ENCODE measurements around the gene CHEK2.

Gene CHEK2

GRCh38 chr22:28716686-28717085 is 24.9 kb downstream of the CHEK2 start:
- no peak overlapping the region for H3K27ac ChIP-seq (ENCODE audit: low read length)
- no peak overlapping the region for H3K4me3 ChIP-seq (ENCODE audit: low read length in 2 of 2)
- H3K9ac ChIP-seq (ENCODE audit: low read length in 2 of 2): no peak overlapping the region
- no peaks in the 10 kb centered on the region for H3K9me3 ChIP-seq (ENCODE audit: control insufficient read depth in 2 of 2, low read length in 2 of 2)
- no peaks in the 10 kb centered on the region for H3K4me1 ChIP-seq (ENCODE audit: control insufficient read depth, insufficient read depth, low read length)
- no peaks in the 10 kb centered on the region for H3K27me3 ChIP-seq (ENCODE audit: control insufficient read depth in 1 of 2, insufficient read depth in 2 of 2, low read length in 2 of 2)
- no peaks in the 10 kb centered on the region for H3K36me3 ChIP-seq (ENCODE audit: control insufficient read depth in 2 of 2, insufficient read depth in 2 of 2, low read length in 2 of 2)

- Histone ChIP-seq H3K27ac (ENCODE audit: low read length) (no peak overlapping the region), H3K9ac (ENCODE audit: low read length in 2 of 2) (no peak overlapping the region), H3K9me3 (ENCODE audit: control insufficient read depth in 2 of 2, low read length in 2 of 2) (no peaks in the 10 kb centered on the region), H3K36me3 (ENCODE audit: control insufficient read depth in 2 of 2, insufficient read depth in 2 of 2, low read length in 2 of 2) (no peaks in the 10 kb centered on the region), H3K4me3 (ENCODE audit: low read length in 2 of 2) (no peak overlapping the region), H3K27me3 (ENCODE audit: control insufficient read depth in 1 of 2, insufficient read depth in 2 of 2, low read length in 2 of 2) (no peaks in the 10 kb centered on the region), H3K4me1 (ENCODE audit: control insufficient read depth, insufficient read depth, low read length) (no peaks in the 10 kb centered on the region)
These were observed 26.0 kb downstream of the CHEK2 start for GRCh38 chr22:28715611-28716010.

- Histone ChIP-seq H3K27ac (ENCODE audit: low read length) (no peak overlapping the region), H3K36me3 (ENCODE audit: control insufficient read depth in 2 of 2, insufficient read depth in 2 of 2, low read length in 2 of 2) (no peaks in the 10 kb centered on the region), H3K4me3 (ENCODE audit: low read length in 2 of 2) (no peak overlapping the region), H3K4me1 (ENCODE audit: control insufficient read depth, insufficient read depth, low read length) (no peaks in the 10 kb centered on the region), H3K9me3 (ENCODE audit: control insufficient read depth in 2 of 2, low read length in 2 of 2) (no peaks in the 10 kb centered on the region), H3K9ac (ENCODE audit: low read length in 2 of 2) (no peak overlapping the region), H3K27me3 (ENCODE audit: control insufficient read depth in 1 of 2, insufficient read depth in 2 of 2, low read length in 2 of 2) (no peaks in the 10 kb centered on the region)
These were observed 27.5 kb downstream of the CHEK2 start for GRCh38 chr22:28714043-28714628.

GRCh38 chr22:28711820-28712777 is 29.5 kb downstream of the CHEK2 start:
- no peak overlapping the region for H3K4me3 ChIP-seq (ENCODE audit: low read length in 2 of 2)

DNA sequence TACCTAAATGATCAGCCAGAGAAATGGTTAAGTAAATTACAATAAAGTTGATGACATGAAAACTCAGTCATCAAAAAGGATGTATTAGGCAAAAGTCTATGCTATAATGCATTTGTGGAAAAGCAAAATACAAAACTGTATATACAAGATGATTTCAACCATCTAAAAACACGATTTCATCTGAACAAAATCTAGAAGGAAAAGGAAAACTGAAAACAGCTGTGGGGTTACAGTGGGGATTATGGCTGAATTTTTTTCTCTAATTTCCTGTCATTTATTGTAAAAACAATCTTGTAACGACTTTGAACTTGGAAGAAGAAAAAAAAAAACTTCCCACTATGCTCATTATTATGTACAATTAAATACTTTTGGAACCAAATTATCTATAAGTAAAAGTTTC is 30.3 kb downstream of the CHEK2 start:
- H3K27ac ChIP-seq (ENCODE audit: low read length): no peak overlapping the region
- no peaks in the 10 kb centered on the region for H3K9me3 ChIP-seq (ENCODE audit: control insufficient read depth in 2 of 2, low read length in 2 of 2)
- H3K4me1 ChIP-seq (ENCODE audit: control insufficient read depth, insufficient read depth, low read length): no peaks in the 10 kb centered on the region
- no peaks in the 10 kb centered on the region for H3K27me3 ChIP-seq (ENCODE audit: control insufficient read depth in 1 of 2, insufficient read depth in 2 of 2, low read length in 2 of 2)
- no peak overlapping the region for H3K9ac ChIP-seq (ENCODE audit: low read length in 2 of 2)
- no peaks in the 10 kb centered on the region for H3K36me3 ChIP-seq (ENCODE audit: control insufficient read depth in 2 of 2, insufficient read depth in 2 of 2, low read length in 2 of 2)
- no peak overlapping the region for H3K4me3 ChIP-seq (ENCODE audit: low read length in 2 of 2)

More at GRCh38 chr22:28711820-28712777, 29.5 kb downstream of the CHEK2 start:
- no peaks in the 10 kb centered on the region for H3K36me3 ChIP-seq (ENCODE audit: control insufficient read depth in 2 of 2, insufficient read depth in 2 of 2, low read length in 2 of 2)
- H3K9ac ChIP-seq (ENCODE audit: low read length in 2 of 2): peak overlapping the region in 1 of 2 donors; percentile 2
- H3K9me3 ChIP-seq (ENCODE audit: control insufficient read depth in 2 of 2, low read length in 2 of 2): no peaks in the 10 kb centered on the region
- H3K4me1 ChIP-seq (ENCODE audit: control insufficient read depth, insufficient read depth, low read length): no peaks in the 10 kb centered on the region
- H3K27me3 ChIP-seq (ENCODE audit: control insufficient read depth in 1 of 2, insufficient read depth in 2 of 2, low read length in 2 of 2): no peaks in the 10 kb centered on the region
- H3K27ac ChIP-seq (ENCODE audit: low read length): no peak overlapping the region

DNA sequence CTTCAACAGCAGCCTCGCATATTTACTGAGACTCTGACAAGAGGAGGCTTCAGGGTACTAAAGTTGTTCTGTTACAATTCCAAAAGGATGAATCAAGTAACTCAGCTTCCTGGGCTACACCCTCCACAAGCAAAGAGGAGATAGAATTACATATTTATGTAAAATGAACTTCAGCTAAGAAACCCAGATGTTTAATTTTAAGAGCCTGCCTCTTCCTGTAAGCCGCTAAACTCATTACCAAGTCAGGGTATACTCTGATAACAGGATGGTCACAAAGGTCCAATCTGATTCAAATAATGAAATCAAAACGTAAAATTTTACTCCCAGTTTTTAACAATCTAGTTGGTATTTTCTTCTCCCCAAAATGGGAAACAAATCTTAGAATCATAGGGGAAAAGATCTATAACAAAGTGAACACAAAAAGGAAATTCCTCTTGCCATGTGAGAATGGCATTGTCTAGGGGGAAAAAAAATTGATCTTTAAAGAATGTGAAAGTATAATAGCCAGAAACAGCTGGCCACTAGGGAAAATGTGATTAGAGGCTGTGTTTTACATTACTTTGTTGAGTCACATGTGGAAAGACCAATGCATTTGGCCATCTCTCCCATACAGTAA is 30.9 kb downstream of the CHEK2 start:
- Histone ChIP-seq H3K27ac (ENCODE audit: low read length) (no peak overlapping the region), H3K9me3 (ENCODE audit: control insufficient read depth in 2 of 2, low read length in 2 of 2) (no peaks in the 10 kb centered on the region), H3K4me3 (ENCODE audit: low read length in 2 of 2) (no peak overlapping the region), H3K27me3 (ENCODE audit: control insufficient read depth in 1 of 2, insufficient read depth in 2 of 2, low read length in 2 of 2) (no peaks in the 10 kb centered on the region), H3K4me1 (ENCODE audit: control insufficient read depth, insufficient read depth, low read length) (no peaks in the 10 kb centered on the region), H3K36me3 (ENCODE audit: control insufficient read depth in 2 of 2, insufficient read depth in 2 of 2, low read length in 2 of 2) (no peaks in the 10 kb centered on the region), H3K9ac (ENCODE audit: low read length in 2 of 2) (peak overlapping the region in 1 of 2 donors; percentile 20)

DNA sequence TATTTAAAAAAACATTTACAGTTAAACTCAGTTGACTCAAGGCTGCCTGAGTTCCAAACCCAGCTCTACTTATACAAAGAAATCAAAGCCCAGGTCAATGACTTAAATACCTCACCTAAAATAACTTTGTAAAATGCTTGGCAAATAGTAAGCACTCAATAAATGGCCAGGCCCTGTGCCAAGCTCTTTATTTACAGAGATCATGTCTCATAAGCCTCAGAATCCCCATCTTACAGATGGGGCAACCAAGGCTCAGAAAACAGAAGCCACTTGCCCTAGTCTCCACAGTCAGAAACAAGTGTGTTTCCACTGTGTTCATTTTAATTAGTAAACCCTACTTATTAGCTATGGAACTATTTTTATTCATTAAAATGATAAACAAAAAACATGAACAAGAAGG is 31.5 kb downstream of the CHEK2 start:
- H3K4me3 ChIP-seq (ENCODE audit: low read length in 2 of 2): no peak overlapping the region
- no peaks in the 10 kb centered on the region for H3K9me3 ChIP-seq (ENCODE audit: control insufficient read depth in 2 of 2, low read length in 2 of 2)
- H3K27me3 ChIP-seq (ENCODE audit: control insufficient read depth in 1 of 2, insufficient read depth in 2 of 2, low read length in 2 of 2): no peaks in the 10 kb centered on the region
- no peak overlapping the region for H3K9ac ChIP-seq (ENCODE audit: low read length in 2 of 2)
- H3K36me3 ChIP-seq (ENCODE audit: control insufficient read depth in 2 of 2, insufficient read depth in 2 of 2, low read length in 2 of 2): no peaks in the 10 kb centered on the region
- no peak overlapping the region for H3K27ac ChIP-seq (ENCODE audit: low read length)
- no peaks in the 10 kb centered on the region for H3K4me1 ChIP-seq (ENCODE audit: control insufficient read depth, insufficient read depth, low read length)

DNA sequence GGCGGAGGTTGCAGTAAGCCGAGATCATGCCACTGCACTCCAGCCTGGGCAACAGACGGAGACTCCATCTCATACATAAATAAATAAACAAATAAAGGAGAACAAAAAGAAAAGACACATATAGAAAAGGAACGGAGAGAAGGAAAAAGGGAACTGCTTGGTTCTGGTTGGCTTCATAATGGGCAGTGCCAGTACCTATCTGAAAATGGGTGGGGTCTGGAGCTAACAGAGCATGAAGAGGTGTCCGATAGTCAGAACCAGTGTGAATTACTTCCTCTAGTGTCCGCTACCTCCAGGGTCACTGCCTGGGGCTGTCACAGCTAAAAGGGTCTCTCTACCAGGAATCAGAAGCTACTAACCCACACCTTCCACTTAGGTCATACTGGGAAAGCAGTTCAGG is 34.8 kb downstream of the CHEK2 start:
- peaks cover 0 to 2% of the 10 kb centered on the region in 2 donors for H3K36me3 ChIP-seq (ENCODE audit: control insufficient read depth in 2 of 2, insufficient read depth in 2 of 2, low read length in 2 of 2)
- no peaks in the 10 kb centered on the region for H3K27me3 ChIP-seq (ENCODE audit: control insufficient read depth in 1 of 2, insufficient read depth in 2 of 2, low read length in 2 of 2)
- no peaks in the 10 kb centered on the region for H3K9me3 ChIP-seq (ENCODE audit: control insufficient read depth in 2 of 2, low read length in 2 of 2)
- H3K27ac ChIP-seq (ENCODE audit: low read length): no peak overlapping the region
- H3K4me1 ChIP-seq (ENCODE audit: control insufficient read depth, insufficient read depth, low read length): no peaks in the 10 kb centered on the region
- no peak overlapping the region for H3K4me3 ChIP-seq (ENCODE audit: low read length in 2 of 2)
- no peak overlapping the region for H3K9ac ChIP-seq (ENCODE audit: low read length in 2 of 2)

GRCh38 chr22:28703436-28703835 is 38.2 kb downstream of the CHEK2 start:
- no peaks in the 10 kb centered on the region for H3K27me3 ChIP-seq (ENCODE audit: control insufficient read depth in 1 of 2, insufficient read depth in 2 of 2, low read length in 2 of 2)
- no peak overlapping the region for H3K9ac ChIP-seq (ENCODE audit: low read length in 2 of 2)
- no peaks in the 10 kb centered on the region for H3K4me1 ChIP-seq (ENCODE audit: control insufficient read depth, insufficient read depth, low read length)
- no peak overlapping the region for H3K27ac ChIP-seq (ENCODE audit: low read length)
- H3K36me3 ChIP-seq (ENCODE audit: control insufficient read depth in 2 of 2, insufficient read depth in 2 of 2, low read length in 2 of 2): peaks cover 0 to 2% of the 10 kb centered on the region in 2 donors
- no peaks in the 10 kb centered on the region for H3K9me3 ChIP-seq (ENCODE audit: control insufficient read depth in 2 of 2, low read length in 2 of 2)
- no peak overlapping the region for H3K4me3 ChIP-seq (ENCODE audit: low read length in 2 of 2)

DNA sequence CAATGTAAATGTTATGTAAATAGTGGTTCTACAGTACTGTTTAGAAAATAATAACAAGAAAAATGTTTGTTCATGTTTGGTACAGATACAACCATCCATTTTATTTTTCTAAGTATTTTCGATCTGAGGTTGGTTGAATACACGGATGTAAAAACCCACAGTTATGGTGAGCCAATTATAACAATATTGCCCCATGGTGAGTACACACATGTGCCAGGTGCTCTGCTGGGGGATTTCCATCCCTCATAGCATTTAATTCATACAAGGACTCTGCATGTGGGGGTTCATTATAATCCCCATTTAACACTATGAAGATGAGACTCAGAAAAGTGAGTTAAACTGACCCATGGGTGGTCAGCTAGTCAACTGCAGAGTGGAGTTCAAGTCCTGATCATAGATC is 38.7 kb downstream of the CHEK2 start:
- Histone ChIP-seq H3K4me3 (ENCODE audit: low read length in 2 of 2) (no peak overlapping the region), H3K27ac (ENCODE audit: low read length) (no peak overlapping the region), H3K9me3 (ENCODE audit: control insufficient read depth in 2 of 2, low read length in 2 of 2) (no peaks in the 10 kb centered on the region)

More for the DNA sequence above, 38.7 kb downstream of the CHEK2 start:
- Histone ChIP-seq H3K4me1 (ENCODE audit: control insufficient read depth, insufficient read depth, low read length) (no peaks in the 10 kb centered on the region), H3K9ac (ENCODE audit: low read length in 2 of 2) (no peak overlapping the region), H3K27me3 (ENCODE audit: control insufficient read depth in 1 of 2, insufficient read depth in 2 of 2, low read length in 2 of 2) (no peaks in the 10 kb centered on the region), H3K36me3 (ENCODE audit: control insufficient read depth in 2 of 2, insufficient read depth in 2 of 2, low read length in 2 of 2) (peaks cover 0 to 2% of the 10 kb centered on the region in 2 donors)
